ENCODE measurements around the gene PRDM11.
A peak's percentile ranks its signal among the peaks of the same experiment; 100 is the strongest.

The PRDM11 gene

GRCh38 chr11:45229401-45230020 lies 83.1 kb downstream of the PRDM11 start:
- H2AK5ac ChIP-seq (ENCODE audit: low read length, severe bottlenecking): no peak overlapping the region
- no peaks in the 10 kb centered on the region for H3K9me3 ChIP-seq (ENCODE audit: control insufficient read depth, low read length)

DNA sequence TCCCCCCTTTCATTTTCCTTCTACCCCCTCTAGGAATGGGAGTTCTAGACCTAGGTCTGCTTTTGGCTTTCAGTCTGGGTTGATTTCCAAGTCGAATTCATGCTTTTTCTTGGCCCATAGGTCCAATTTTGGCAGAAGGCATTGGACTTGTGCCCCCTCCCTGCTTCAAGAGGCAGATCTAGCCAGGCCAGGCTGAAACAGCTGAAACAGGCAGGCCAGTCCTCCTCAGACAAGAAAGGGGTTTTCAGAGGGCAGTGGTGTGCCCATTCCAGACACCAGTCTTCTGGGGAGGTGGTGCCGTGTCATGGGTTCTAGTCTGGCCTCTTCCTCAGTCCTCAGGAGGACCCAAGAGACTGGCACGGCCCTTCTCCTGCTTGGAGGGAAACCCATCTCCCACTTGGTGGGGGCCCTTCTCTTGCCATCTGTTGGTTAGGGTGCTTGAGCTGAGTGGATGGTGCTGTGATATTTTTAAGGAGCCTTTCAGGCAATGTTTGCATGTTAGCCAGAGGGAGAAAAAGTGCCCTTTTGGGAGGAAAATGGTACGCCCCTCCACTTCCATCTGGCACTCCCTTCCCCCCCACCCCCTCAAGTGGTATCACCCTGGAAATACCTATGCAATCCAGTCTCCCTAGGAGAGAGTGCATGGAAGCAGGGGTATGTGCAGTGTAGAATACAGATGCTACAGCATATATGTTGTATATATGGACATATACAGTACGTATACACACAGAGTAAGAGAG lies 86.1 kb downstream of the PRDM11 start:
- H3K9me3 ChIP-seq (ENCODE audit: control insufficient read depth, low read length): no peaks in the 10 kb centered on the region
- no peaks in the 10 kb centered on the region for H3K79me1 ChIP-seq (replicated peaks; ENCODE audit: low read length, poor library complexity, severe bottlenecking)
- H3K27ac ChIP-seq (ENCODE audit: low read length, poor library complexity, severe bottlenecking): no peak overlapping the region
- no peak overlapping the region for H3K18ac ChIP-seq (ENCODE audit: low read depth in 1 of 2, low read length in 2 of 2)
- H3K23ac ChIP-seq (ENCODE audit: low read length in 2 of 2): no peak overlapping the region
- no peak overlapping the region for H2BK15ac ChIP-seq (ENCODE audit: low read depth, poor library complexity, severe bottlenecking)
- H3K9ac ChIP-seq (ENCODE audit: low read length): no peak overlapping the region
- H3K27me3 ChIP-seq (ENCODE audit: control insufficient read depth in 1 of 2, insufficient read depth in 1 of 2, low read length in 2 of 2): peaks cover 19 to 26% of the 10 kb centered on the region in 2 experiments
- H4K91ac ChIP-seq (ENCODE audit: low read length): no peak overlapping the region
- H4K8ac ChIP-seq (ENCODE audit: low read length): no peak overlapping the region
- DNase-seq: no peak
- H3K4me2 ChIP-seq (ENCODE audit: low read length, poor library complexity, severe bottlenecking): no peak overlapping the region
- H3K4me1 ChIP-seq (ENCODE audit: control insufficient read depth, insufficient read depth, low read depth, low read length): peaks cover 5% of the 10 kb centered on the region
- H3K4ac ChIP-seq (ENCODE audit: low read depth in 1 of 2, low read length in 2 of 2): no peak overlapping the region
- no peak overlapping the region for H2AK5ac ChIP-seq (ENCODE audit: low read length, severe bottlenecking)
- no peak overlapping the region for H2BK12ac ChIP-seq (ENCODE audit: low read length in 2 of 2)
- H2BK5ac ChIP-seq (ENCODE audit: low read depth, low read length, poor library complexity, severe bottlenecking): no peak overlapping the region
- no peak overlapping the region for H2AFZ ChIP-seq (ENCODE audit: low read depth, low read length)
- H3K14ac ChIP-seq (ENCODE audit: low read length in 2 of 2): no peak overlapping the region
- H2BK120ac ChIP-seq (ENCODE audit: low read depth, low read length): no peak overlapping the region
- peaks cover 0 to 5% of the 10 kb centered on the region in 2 experiments for H3K36me3 ChIP-seq (ENCODE audit: control insufficient read depth in 1 of 2, insufficient read depth in 2 of 2, low read depth in 1 of 2, low read length in 2 of 2)
- no peak overlapping the region for H3K4me3 ChIP-seq (ENCODE audit: insufficient read depth in 1 of 2, low read depth in 1 of 2, low read length in 2 of 2)
- WGBS: 81% methylated on average over 3 of the region's 5 CpGs

More at GRCh38 chr11:45229401-45230020, 83.1 kb downstream of the PRDM11 start:
- Histone ChIP-seq H3K27me3 (ENCODE audit: control insufficient read depth in 1 of 2, insufficient read depth in 1 of 2, low read length in 2 of 2) (no peaks in the 10 kb centered on the region), H2AFZ (ENCODE audit: low read depth, low read length) (no peak overlapping the region), H4K91ac (ENCODE audit: low read length) (no peak overlapping the region), H3K27ac (ENCODE audit: low read length, poor library complexity, severe bottlenecking) (no peak overlapping the region), H3K4me3 (ENCODE audit: insufficient read depth in 1 of 2, low read depth in 1 of 2, low read length in 2 of 2) (no peak overlapping the region), H2BK12ac (ENCODE audit: low read length in 2 of 2) (no peak overlapping the region), H2BK15ac (ENCODE audit: low read depth, poor library complexity, severe bottlenecking) (no peak overlapping the region), H3K4ac (ENCODE audit: low read depth in 1 of 2, low read length in 2 of 2) (no peak overlapping the region), H3K9ac (ENCODE audit: low read length) (no peak overlapping the region), H3K79me1 (replicated peaks; ENCODE audit: low read length, poor library complexity, severe bottlenecking) (no peaks in the 10 kb centered on the region), H3K18ac (ENCODE audit: low read depth in 1 of 2, low read length in 2 of 2) (no peak overlapping the region), H3K4me1 (ENCODE audit: control insufficient read depth, insufficient read depth, low read depth, low read length) (peaks cover 5% of the 10 kb centered on the region), H2BK120ac (ENCODE audit: low read depth, low read length) (no peak overlapping the region), H4K8ac (ENCODE audit: low read length) (no peak overlapping the region), H3K4me2 (ENCODE audit: low read length, poor library complexity, severe bottlenecking) (no peak overlapping the region), H3K23ac (ENCODE audit: low read length in 2 of 2) (no peak overlapping the region), H3K14ac (ENCODE audit: low read length in 2 of 2) (no peak overlapping the region), H3K36me3 (ENCODE audit: control insufficient read depth in 1 of 2, insufficient read depth in 2 of 2, low read depth in 1 of 2, low read length in 2 of 2) (peaks cover 9 to 26% of the 10 kb centered on the region in 2 experiments), H2BK5ac (ENCODE audit: low read depth, low read length, poor library complexity, severe bottlenecking) (no peak overlapping the region)
- DNase-seq: no peak
- WGBS: 94% methylated on average over 5 of the region's 5 CpGs

GRCh38 chr11:45233121-45233803 lies 86.8 kb downstream of the PRDM11 start:
- Histone ChIP-seq H3K9me3 (ENCODE audit: control insufficient read depth, low read length) (no peaks in the 10 kb centered on the region), H3K4me3 (ENCODE audit: insufficient read depth in 1 of 2, low read depth in 1 of 2, low read length in 2 of 2) (no peak overlapping the region), H2BK15ac (ENCODE audit: low read depth, poor library complexity, severe bottlenecking) (no peak overlapping the region), H3K4me2 (ENCODE audit: low read length, poor library complexity, severe bottlenecking) (no peak overlapping the region), H2AFZ (ENCODE audit: low read depth, low read length) (no peak overlapping the region), H3K14ac (ENCODE audit: low read length in 2 of 2) (no peak overlapping the region), H2AK5ac (ENCODE audit: low read length, severe bottlenecking) (no peak overlapping the region), H3K9ac (ENCODE audit: low read length) (no peak overlapping the region), H3K4me1 (ENCODE audit: control insufficient read depth, insufficient read depth, low read depth, low read length) (peaks cover 5% of the 10 kb centered on the region), H3K79me1 (replicated peaks; ENCODE audit: low read length, poor library complexity, severe bottlenecking) (no peaks in the 10 kb centered on the region), H3K23ac (ENCODE audit: low read length in 2 of 2) (no peak overlapping the region), H3K36me3 (ENCODE audit: control insufficient read depth in 1 of 2, insufficient read depth in 2 of 2, low read depth in 1 of 2, low read length in 2 of 2) (no peaks in the 10 kb centered on the region), H2BK120ac (ENCODE audit: low read depth, low read length) (no peak overlapping the region), H3K27me3 (ENCODE audit: control insufficient read depth in 1 of 2, insufficient read depth in 1 of 2, low read length in 2 of 2) (peaks cover 26 to 33% of the 10 kb centered on the region in 2 experiments), H3K18ac (ENCODE audit: low read depth in 1 of 2, low read length in 2 of 2) (no peak overlapping the region), H4K91ac (ENCODE audit: low read length) (no peak overlapping the region), H3K4ac (ENCODE audit: low read depth in 1 of 2, low read length in 2 of 2) (no peak overlapping the region), H3K27ac (ENCODE audit: low read length, poor library complexity, severe bottlenecking) (no peak overlapping the region), H2BK5ac (ENCODE audit: low read depth, low read length, poor library complexity, severe bottlenecking) (no peak overlapping the region), H4K8ac (ENCODE audit: low read length) (peak overlapping the region; percentile 9), H2BK12ac (ENCODE audit: low read length in 2 of 2) (peak overlapping the region in 1 of 2 experiments; percentile 37)
- 59% methylated on average over 14 of the region's 17 CpGs for WGBS
- DNase-seq: peak; percentile 54

DNA sequence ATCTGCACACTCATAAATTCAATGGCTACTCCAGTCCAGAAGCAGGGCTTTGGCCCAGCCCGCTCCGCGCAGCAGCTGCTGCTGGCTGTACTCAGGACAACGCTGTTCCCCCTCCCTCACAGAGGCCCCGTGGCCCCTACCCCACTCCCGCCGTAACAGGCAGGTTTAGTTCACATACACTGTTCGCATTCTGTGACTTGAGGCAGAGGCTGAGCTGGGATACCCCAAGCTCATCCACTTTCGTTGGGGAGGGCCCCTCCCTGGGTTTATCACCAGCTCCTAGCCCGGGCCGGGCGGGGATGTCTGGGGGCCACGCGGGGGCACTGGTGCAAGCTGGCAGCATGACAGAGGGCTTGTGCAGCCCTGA lies 87.3 kb downstream of the PRDM11 start:
- no peak overlapping the region for H3K18ac ChIP-seq (ENCODE audit: low read depth in 1 of 2, low read length in 2 of 2)
- H2BK12ac ChIP-seq (ENCODE audit: low read length in 2 of 2): no peak overlapping the region
- DNase-seq: no peak
- no peak overlapping the region for H2AFZ ChIP-seq (ENCODE audit: low read depth, low read length)
- no peak overlapping the region for H2BK15ac ChIP-seq (ENCODE audit: low read depth, poor library complexity, severe bottlenecking)
- no peak overlapping the region for H2BK5ac ChIP-seq (ENCODE audit: low read depth, low read length, poor library complexity, severe bottlenecking)
- no peaks in the 10 kb centered on the region for H3K9me3 ChIP-seq (ENCODE audit: control insufficient read depth, low read length)
- no peak overlapping the region for H2AK5ac ChIP-seq (ENCODE audit: low read length, severe bottlenecking)
- H3K23ac ChIP-seq (ENCODE audit: low read length in 2 of 2): no peak overlapping the region
- no peak overlapping the region for H4K91ac ChIP-seq (ENCODE audit: low read length)
- H3K4me3 ChIP-seq (ENCODE audit: insufficient read depth in 1 of 2, low read depth in 1 of 2, low read length in 2 of 2): no peak overlapping the region
- 85% methylated on average over 14 of the region's 14 CpGs for WGBS
- no peak overlapping the region for H3K4ac ChIP-seq (ENCODE audit: low read depth in 1 of 2, low read length in 2 of 2)
- no peak overlapping the region for H4K8ac ChIP-seq (ENCODE audit: low read length)
- H3K4me1 ChIP-seq (ENCODE audit: control insufficient read depth, insufficient read depth, low read depth, low read length): peaks cover 5% of the 10 kb centered on the region
- no peaks in the 10 kb centered on the region for H3K36me3 ChIP-seq (ENCODE audit: control insufficient read depth in 1 of 2, insufficient read depth in 2 of 2, low read depth in 1 of 2, low read length in 2 of 2)
- no peak overlapping the region for H3K14ac ChIP-seq (ENCODE audit: low read length in 2 of 2)
- peaks cover 28 to 34% of the 10 kb centered on the region in 2 experiments for H3K27me3 ChIP-seq (ENCODE audit: control insufficient read depth in 1 of 2, insufficient read depth in 1 of 2, low read length in 2 of 2)
- no peak overlapping the region for H3K9ac ChIP-seq (ENCODE audit: low read length)
- H2BK120ac ChIP-seq (ENCODE audit: low read depth, low read length): no peak overlapping the region
- no peaks in the 10 kb centered on the region for H3K79me1 ChIP-seq (replicated peaks; ENCODE audit: low read length, poor library complexity, severe bottlenecking)
- no peak overlapping the region for H3K27ac ChIP-seq (ENCODE audit: low read length, poor library complexity, severe bottlenecking)
- H3K4me2 ChIP-seq (ENCODE audit: low read length, poor library complexity, severe bottlenecking): no peak overlapping the region
